Measurements from ENCODE around the gene VPS26A.

VPS26A gene

GRCh38 chr10:69123747-69124562 is at the start of gene VPS26A:
TSS of gene VPS26A (plus strand) at chr10:69124178. CDS start at chr10:69124278, 100 bp downstream.
- peak; percentile 42; the same call in 1 of the 2 replicates for TF ChIP-seq CTCF (IDR thresholded peaks at IDR 0.05)

GRCh38 chr10:69074532-69074931 is 49.4 kb upstream of the VPS26A start:
- no peak for TF ChIP-seq CTCF (IDR thresholded peaks at IDR 0.05)

- no peak for TF ChIP-seq CTCF (IDR thresholded peaks at IDR 0.05)
Observed at GRCh38 chr10:69075431-69075830, 48.5 kb upstream of the VPS26A start.

GRCh38 chr10:69078311-69078710 is 45.7 kb upstream of the VPS26A start:
- no peak for TF ChIP-seq CTCF (IDR thresholded peaks at IDR 0.05)

- no peak for TF ChIP-seq CTCF (IDR thresholded peaks at IDR 0.05)
Observed at GRCh38 chr10:69080226-69080625, 43.8 kb upstream of the VPS26A start.

GRCh38 chr10:69086001-69086509 is 37.9 kb upstream of the VPS26A start:
- TF ChIP-seq CTCF (IDR thresholded peaks at IDR 0.05), result no peak

GRCh38 chr10:69087590-69088470 is 36.1 kb upstream of the VPS26A start, which contains the start of gene SRGN:
TSS of gene SRGN (plus strand) at chr10:69088103. CDS start at chr10:69088158, 55 bp downstream.
- no peak for TF ChIP-seq CTCF (IDR thresholded peaks at IDR 0.05)

Measured in LNCAP (cell line).